H1 (cell line): ENCODE measurements around the gene MMP11. TPM values are rescaled to one million over a fixed set of nuclear protein-coding genes. Genes with fewer than 3 reads are reported as not detected.

ENCODE experiments used
- BACH1 ChIP-seq: IDR thresholded peaks from 2 replicates; pipeline ENCODE4 v1.6.1; 2012; ENCODE audit warnings: low read length, improper control_type of control experiment
- KDM1A ChIP-seq: fragments of 200-600, 300-600 bp; sonication (generic); IDR thresholded peaks from 2 replicates; pipeline ENCODE4 v1.7.1; 2016; ENCODE audit warnings: mild to moderate bottlenecking, low read length, borderline replicate concordance
- SIN3A ChIP-seq, 2 experiments: IDR thresholded peaks in 1 of 2; conservative IDR thresholded peaks in 1 of 2; 2 replicates each; pipeline ENCODE4 v1.6.1; 2011 to 2012; ENCODE audit warnings: low read length in 2 of 2, improper control_type of control experiment in 1 of 2, low read depth in 1 of 2, mild to moderate bottlenecking in 1 of 2
- polyA plus RNA-seq, 7 experiments: library from polyadenylated mRNA; depleted of rRNA in 3 of 7; stranded (reverse) in 5 of 7; unstranded in 2 of 7; fragments of >200 nt in 5 of 7; fragments of 200-250 nt in 2 of 7; gene quantifications; 1 replicate in 5 of 7; 2 replicates in 1 of 7; 4 replicates in 1 of 7; pipeline versions ENCODE4 v1.2.1 to v1.2.3, GENCODE V29; 2011 to 2013; ENCODE audit warnings: missing spikeins in 2 of 7, mixed read lengths in 2 of 7
- total RNA-seq: library from RNA; stranded (reverse); fragmentation: NEBNext Ultra II Directional; extraction: Animal tissue kit (Norgen Biotek cat#: 25700); gene quantifications from 2 replicates; pipeline ENCODE4 v1.2.1, GENCODE V29; 2021

Gene MMP11
- total and polyA plus RNA-seq, 2 of the 8 experiments (the other 6 are each of a cell fraction or from before 2014, with no cell fraction given), result 10.2 to 18.3 TPM

DNA sequence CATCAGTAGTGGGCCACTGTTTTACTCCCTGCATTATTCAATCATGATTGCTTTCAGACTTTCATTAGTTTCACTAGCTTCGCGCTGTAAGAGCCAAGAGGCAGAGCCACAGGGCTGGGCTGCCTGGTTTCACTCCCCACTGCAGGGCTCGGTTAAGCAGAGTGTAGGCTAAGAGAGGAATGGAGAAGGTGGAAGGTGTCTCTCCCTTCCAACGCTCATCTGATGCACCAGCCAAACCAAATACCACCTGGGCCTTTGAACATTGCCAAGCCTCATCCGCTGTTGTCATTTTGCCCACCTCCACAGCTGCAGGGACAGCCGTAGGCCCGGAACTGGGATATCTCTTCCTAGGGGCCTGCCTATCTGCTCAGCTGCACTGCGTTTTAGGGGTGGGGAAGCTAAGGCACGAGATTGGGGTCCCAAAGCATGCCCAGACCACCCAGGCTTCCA, 13.6 kb downstream of the MMP11 start (continued):
- TF ChIP-seq SIN3A (conservative IDR thresholded peaks at IDR 0.05 in 1 of 2, IDR thresholded peaks at IDR 0.05 in 1 of 2; ENCODE audit: low read depth in 1 of 2, low read length in 2 of 2) (no peak), BACH1 (no peak), KDM1A (no peak)
